GM12878 (cell line): ENCODE data around the gene AP1AR.

Source experiments
- EP300 ChIP-seq, 2 experiments: fragments of 150-350 bp in 1 of 2; IDR thresholded peaks; 2 replicates each; pipeline ENCODE4 v1.6.1; 2011 to 2012; ENCODE audit warnings: low read depth in 2 of 2, low read length in 2 of 2, borderline replicate concordance in 1 of 2, improper control_type of control experiment in 1 of 2, inconsistent platforms in 1 of 2; ENCODE audit not compliant: control insufficient read depth in 1 of 2
- FOS ChIP-seq: IDR thresholded peaks from 3 replicates; pipeline ENCODE4 v1.6.1; 2011; ENCODE audit warnings: borderline replicate concordance; ENCODE audit not compliant: insufficient read length; ENCODE audit errors: extremely low read depth
- HCFC1 ChIP-seq: fragments of 150-350 bp; IDR thresholded peaks from 2 replicates; pipeline ENCODE4 v1.6.1; 2014; ENCODE audit warnings: low read length
- MYC ChIP-seq: IDR thresholded peaks from 2 replicates; pipeline ENCODE4 v1.6.1; 2011; ENCODE audit warnings: mild to moderate bottlenecking, low read length, moderate library complexity, inconsistent platforms; ENCODE audit not compliant: insufficient read depth, insufficient replicate concordance, insufficient read length, severe bottlenecking
- POLR2AphosphoS2 ChIP-seq: IDR thresholded peaks from 2 replicates; pipeline ENCODE4 v1.6.1; 2011; ENCODE audit warnings: low read depth, mild to moderate bottlenecking, low read length, improper control_type of control experiment, moderate library complexity
- POLR2AphosphoS5 ChIP-seq: IDR thresholded peaks from 2 replicates; pipeline ENCODE4 v1.6.1; 2011; ENCODE audit warnings: mild to moderate bottlenecking, low read length, inconsistent platforms
- ZSCAN29 ChIP-seq: fragments of 450-650 bp; IDR thresholded peaks from 2 replicates; pipeline ENCODE4 v1.6.1; 2017; ENCODE audit warnings: mild to moderate bottlenecking, moderate library complexity
- TF ChIP-seq, protein P1 (sequence below), 3 experiments: IDR thresholded peaks in 2 of 3; conservative IDR thresholded peaks in 1 of 3; 2 replicates each; pipeline ENCODE4 v1.5.1; 2011; ENCODE audit warnings: low read depth in 3 of 3, low read length in 3 of 3, mild to moderate bottlenecking in 3 of 3, control low read depth in 2 of 3, moderate library complexity in 2 of 3, inconsistent platforms in 1 of 3, mixed read lengths in 1 of 3; ENCODE audit not compliant: control insufficient read depth in 2 of 3, insufficient read depth in 1 of 3; ENCODE audit errors: extremely low read depth in 1 of 3
- TF ChIP-seq, protein P2 (sequence below): IDR thresholded peaks from 2 replicates; pipeline ENCODE4 v1.6.1; 2011; ENCODE audit warnings: borderline replicate concordance, low read depth, mild to moderate bottlenecking, moderate library complexity, mixed read lengths, low read length; ENCODE audit not compliant: insufficient read depth; ENCODE audit errors: extremely low read length
- TF ChIP-seq, protein P3 (sequence below): fragments of 450-650 bp; IDR thresholded peaks from 2 replicates; pipeline ENCODE4 v1.6.1; 2017; ENCODE audit warnings: mild to moderate bottlenecking, moderate library complexity

DNA sequence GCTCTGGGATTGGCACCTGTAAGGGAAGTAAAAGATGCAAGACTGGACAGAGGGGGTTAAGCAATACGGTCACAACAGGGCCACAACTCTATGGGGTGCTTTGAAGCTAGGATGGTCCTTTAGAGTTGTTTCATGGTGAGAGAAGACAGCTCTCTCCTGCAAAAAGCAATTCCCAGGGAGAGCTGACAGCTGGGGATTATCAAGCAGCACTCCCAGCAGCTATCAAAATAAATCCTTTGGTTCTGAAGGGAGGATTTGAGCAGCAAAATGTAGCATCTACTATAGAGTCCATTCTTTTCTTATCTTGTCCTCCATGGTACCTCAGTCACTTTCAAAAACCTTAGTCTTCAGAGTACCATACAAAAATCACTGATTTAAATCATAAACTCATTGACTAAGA lies 35.1 kb upstream of the AP1AR start:
- TF ChIP-seq POLR2AphosphoS2 (no peak), POLR2AphosphoS5 (no peak), HCFC1 (no peak), ZSCAN29 (no peak), MYC (no peak), EP300 (IDR thresholded peaks at IDR 0.05; ENCODE audit: borderline replicate concordance in 1 of 2, control insufficient read depth in 1 of 2, low read depth in 2 of 2, low read length in 2 of 2) (no peak), FOS (no peak)
- TF ChIP-seq, protein P1, sequence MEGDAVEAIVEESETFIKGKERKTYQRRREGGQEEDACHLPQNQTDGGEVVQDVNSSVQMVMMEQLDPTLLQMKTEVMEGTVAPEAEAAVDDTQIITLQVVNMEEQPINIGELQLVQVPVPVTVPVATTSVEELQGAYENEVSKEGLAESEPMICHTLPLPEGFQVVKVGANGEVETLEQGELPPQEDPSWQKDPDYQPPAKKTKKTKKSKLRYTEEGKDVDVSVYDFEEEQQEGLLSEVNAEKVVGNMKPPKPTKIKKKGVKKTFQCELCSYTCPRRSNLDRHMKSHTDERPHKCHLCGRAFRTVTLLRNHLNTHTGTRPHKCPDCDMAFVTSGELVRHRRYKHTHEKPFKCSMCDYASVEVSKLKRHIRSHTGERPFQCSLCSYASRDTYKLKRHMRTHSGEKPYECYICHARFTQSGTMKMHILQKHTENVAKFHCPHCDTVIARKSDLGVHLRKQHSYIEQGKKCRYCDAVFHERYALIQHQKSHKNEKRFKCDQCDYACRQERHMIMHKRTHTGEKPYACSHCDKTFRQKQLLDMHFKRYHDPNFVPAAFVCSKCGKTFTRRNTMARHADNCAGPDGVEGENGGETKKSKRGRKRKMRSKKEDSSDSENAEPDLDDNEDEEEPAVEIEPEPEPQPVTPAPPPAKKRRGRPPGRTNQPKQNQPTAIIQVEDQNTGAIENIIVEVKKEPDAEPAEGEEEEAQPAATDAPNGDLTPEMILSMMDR (IDR thresholded peaks at IDR 0.05 in 2 of 3, conservative IDR thresholded peaks at IDR 0.05 in 1 of 3; ENCODE audit: control insufficient read depth in 2 of 3, extremely low read depth in 1 of 3, insufficient read depth in 1 of 3, low read depth in 3 of 3, low read length in 3 of 3) = no peak
- TF ChIP-seq, protein P2, sequence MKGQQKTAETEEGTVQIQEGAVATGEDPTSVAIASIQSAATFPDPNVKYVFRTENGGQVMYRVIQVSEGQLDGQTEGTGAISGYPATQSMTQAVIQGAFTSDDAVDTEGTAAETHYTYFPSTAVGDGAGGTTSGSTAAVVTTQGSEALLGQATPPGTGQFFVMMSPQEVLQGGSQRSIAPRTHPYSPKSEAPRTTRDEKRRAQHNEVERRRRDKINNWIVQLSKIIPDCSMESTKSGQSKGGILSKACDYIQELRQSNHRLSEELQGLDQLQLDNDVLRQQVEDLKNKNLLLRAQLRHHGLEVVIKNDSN = no peak
- TF ChIP-seq, protein P3, sequence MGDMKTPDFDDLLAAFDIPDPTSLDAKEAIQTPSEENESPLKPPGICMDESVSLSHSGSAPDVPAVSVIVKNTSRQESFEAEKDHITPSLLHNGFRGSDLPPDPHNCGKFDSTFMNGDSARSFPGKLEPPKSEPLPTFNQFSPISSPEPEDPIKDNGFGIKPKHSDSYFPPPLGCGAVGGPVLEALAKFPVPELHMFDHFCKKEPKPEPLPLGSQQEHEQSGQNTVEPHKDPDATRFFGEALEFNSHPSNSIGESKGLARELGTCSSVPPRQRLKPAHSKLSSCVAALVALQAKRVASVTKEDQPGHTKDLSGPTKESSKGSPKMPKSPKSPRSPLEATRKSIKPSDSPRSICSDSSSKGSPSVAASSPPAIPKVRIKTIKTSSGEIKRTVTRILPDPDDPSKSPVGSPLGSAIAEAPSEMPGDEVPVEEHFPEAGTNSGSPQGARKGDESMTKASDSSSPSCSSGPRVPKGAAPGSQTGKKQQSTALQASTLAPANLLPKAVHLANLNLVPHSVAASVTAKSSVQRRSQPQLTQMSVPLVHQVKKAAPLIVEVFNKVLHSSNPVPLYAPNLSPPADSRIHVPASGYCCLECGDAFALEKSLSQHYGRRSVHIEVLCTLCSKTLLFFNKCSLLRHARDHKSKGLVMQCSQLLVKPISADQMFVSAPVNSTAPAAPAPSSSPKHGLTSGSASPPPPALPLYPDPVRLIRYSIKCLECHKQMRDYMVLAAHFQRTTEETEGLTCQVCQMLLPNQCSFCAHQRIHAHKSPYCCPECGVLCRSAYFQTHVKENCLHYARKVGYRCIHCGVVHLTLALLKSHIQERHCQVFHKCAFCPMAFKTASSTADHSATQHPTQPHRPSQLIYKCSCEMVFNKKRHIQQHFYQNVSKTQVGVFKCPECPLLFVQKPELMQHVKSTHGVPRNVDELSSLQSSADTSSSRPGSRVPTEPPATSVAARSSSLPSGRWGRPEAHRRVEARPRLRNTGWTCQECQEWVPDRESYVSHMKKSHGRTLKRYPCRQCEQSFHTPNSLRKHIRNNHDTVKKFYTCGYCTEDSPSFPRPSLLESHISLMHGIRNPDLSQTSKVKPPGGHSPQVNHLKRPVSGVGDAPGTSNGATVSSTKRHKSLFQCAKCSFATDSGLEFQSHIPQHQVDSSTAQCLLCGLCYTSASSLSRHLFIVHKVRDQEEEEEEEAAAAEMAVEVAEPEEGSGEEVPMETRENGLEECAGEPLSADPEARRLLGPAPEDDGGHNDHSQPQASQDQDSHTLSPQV = no peak
